GM19193 (cell line): ENCODE measurements around the gene MACROD2.

Experiments used
- POLR2A ChIP-seq: IDR thresholded peaks from 4 replicates; pipeline ENCODE4 v1.6.1; 2011; ENCODE audit not compliant: insufficient read depth, insufficient read length; ENCODE audit errors: extremely low read depth

The MACROD2 gene

GRCh38 chr20:14481863-14482262 is 486.5 kb downstream of the MACROD2 start:
- TF ChIP-seq POLR2A = no peak

DNA sequence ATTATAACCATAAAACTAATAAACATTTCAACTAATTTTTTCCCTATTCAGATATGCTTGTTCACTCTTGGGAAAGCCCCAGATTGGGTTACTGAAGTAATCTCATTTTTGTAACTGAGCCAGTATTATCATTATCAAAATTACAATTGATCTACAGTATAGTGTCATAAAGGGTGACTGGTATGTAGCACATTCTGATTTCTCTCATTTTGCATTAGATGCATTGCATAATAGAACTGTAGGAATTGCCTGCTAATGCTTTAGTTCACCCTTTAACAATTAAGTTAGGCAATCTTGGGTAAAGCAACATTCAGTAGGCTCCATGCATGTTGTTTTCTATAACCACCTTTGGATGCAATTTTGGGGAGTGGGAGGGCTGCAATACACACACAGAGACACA is 492.9 kb downstream of the MACROD2 start:
- no peak for TF ChIP-seq POLR2A

DNA sequence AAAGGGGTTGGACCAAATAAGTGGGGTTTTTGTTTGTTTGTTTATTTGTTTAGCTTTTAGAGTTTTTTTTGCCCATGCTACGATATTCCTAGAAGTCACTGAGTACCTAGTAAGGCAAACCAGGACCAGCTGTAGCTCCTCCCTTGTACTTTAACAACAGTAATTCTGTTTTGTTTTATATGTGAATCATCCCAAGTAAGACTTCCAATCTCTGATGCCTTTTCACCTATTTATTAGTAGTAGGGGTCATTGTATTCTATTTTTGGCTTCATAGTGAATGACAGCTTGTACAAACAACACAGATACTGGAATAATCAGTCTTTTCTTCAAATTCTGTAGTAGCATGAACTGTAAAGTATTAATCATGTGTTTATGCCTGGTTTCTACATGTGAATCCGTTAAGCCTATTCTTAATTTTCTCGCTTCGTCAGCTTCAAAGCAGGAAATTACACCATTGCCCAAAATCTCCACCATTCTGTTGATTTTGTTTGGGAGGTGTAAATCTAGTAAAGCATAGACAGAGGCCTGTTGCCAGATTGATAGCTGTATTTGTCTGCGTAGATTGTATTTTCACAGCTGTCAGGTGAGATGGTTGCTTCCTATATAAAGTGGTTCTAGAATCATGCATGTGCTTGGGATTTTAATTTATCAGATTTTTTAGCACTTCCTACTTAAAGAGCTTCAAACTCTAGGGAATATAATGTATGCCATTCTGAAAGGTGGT is 493.6 kb downstream of the MACROD2 start:
- no peak for TF ChIP-seq POLR2A

- TF ChIP-seq POLR2A = no peak
These were observed 494.2 kb downstream of the MACROD2 start for GRCh38 chr20:14489544-14489943.

DNA sequence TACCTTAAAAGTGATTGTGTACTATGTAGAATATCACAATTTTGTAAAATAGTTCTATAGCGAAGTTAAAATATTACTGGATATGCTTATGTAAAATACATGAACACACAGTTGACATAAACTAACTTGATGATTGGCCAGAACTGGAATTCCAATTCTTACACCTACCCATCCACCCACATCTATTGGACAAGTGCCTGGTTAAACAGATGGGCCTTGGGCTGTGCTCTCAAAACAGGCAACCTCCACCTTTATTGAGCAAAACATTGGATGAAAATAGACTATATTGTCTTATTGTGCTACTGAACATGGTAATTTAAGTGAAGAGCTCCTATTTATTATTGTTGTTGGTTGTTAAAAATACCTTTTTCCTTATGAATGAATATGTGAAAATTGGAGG is 496.1 kb downstream of the MACROD2 start:
- no peak for TF ChIP-seq POLR2A

- TF ChIP-seq POLR2A = no peak
These were observed 498.1 kb downstream of the MACROD2 start for GRCh38 chr20:14493408-14493807.

DNA sequence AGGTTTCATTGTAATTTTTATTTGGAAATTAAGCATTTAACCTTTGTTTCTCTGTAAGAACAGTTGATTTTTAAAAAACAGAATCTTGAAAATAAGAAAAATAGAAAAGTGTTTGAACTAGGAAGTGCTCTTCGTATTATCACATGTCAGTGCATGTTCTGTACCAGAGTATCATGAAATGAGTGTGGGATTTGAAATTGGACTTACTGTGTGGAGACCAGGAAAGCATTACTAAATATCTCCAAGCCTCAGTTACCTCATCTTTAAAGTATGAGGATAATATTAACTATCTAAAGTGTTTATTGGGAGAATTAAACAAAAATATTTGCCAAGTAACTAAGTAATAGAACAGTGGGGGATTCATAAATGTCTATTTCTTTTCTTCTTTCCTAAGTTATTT is 499.0 kb downstream of the MACROD2 start:
- no peak for TF ChIP-seq POLR2A

- no peak for TF ChIP-seq POLR2A
These were observed 499.8 kb downstream of the MACROD2 start for GRCh38 chr20:14495066-14495465.

GRCh38 chr20:14497004-14497403 is 501.7 kb downstream of the MACROD2 start:
- TF ChIP-seq POLR2A = no peak

DNA sequence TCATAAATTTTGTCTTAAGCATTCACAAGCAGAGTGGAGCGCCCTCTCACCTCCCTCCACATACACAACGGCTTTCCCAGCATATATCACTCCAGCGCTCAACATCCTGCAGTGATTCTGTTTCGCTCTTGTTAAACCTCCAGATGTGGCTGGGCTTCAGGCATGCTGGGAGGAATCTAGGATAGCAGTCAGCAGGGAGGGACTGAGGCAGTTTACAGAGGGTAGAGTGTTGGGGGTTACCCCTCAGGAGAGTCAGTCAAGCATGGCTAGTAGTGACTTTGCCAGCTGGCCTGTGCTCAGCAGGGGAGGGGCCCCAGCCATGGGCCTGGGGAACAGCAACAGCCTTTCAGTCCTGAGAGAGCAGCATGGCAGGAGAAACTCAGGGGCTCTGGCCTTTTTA is 503.5 kb downstream of the MACROD2 start:
- TF ChIP-seq POLR2A = no peak

DNA sequence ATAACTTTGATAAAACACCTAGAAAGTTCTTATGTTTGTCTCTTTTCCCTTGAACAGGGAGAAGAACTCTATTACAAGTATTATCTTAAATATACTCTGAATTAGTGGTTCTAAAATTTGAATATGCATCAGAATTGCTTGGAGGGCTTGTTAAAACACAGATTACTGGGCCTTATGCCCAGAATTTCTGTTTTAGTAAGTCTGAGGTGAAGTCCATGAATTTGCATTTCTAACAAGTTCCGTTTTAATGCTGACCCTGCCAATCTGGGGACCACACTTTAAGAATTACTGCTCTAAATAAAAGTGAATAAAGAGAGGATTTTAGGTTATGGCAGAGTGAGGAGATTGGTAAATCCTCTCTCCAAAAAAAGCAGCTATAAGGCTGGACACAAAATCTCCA is 510.2 kb downstream of the MACROD2 start:
- TF ChIP-seq POLR2A = no peak

- no peak for TF ChIP-seq POLR2A
These were observed 512.4 kb downstream of the MACROD2 start for GRCh38 chr20:14507711-14508110.

- TF ChIP-seq POLR2A = no peak
These were observed 515.0 kb downstream of the MACROD2 start for GRCh38 chr20:14510341-14510740.

GRCh38 chr20:14512839-14513238 is 517.5 kb downstream of the MACROD2 start:
- no peak for TF ChIP-seq POLR2A

GRCh38 chr20:14518648-14519047 is 523.3 kb downstream of the MACROD2 start:
- TF ChIP-seq POLR2A = no peak

DNA sequence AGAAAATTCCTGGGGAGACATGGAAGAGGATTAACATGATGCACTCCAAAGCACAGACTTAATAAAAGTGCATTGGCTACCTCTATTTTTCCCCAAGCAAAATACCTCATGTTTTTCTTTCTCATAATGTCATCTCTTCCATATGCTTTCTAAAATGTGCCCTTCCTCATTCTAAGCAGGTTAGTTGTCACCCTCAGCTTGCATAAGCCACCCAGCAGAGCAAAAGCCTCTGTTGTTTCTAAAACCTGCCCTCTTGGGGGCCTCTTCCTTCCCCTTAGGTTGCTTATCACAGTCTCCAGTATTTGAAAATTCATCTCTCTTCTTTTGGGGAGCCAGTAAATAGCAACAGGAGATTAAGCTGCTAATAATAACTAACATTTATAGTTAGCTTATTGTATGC is 525.7 kb downstream of the MACROD2 start:
- no peak for TF ChIP-seq POLR2A

DNA sequence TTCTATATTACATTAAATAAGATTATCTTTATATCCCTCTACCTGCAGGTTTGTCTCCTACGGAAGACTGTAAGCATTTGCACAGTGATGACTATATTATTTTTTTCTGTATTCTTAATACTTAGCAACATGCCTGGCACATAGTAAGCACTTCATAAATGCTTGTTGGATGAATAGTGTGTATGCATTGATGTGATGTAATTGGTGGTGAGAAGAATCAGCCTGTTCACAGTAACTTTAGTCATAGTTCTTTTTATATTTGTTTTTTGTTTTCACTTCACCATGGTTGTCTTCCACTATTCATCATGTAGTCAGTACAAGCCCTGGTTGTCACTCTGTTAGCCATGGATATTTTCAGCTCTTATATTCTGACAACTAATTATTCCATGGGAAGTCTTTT is 526.1 kb downstream of the MACROD2 start:
- TF ChIP-seq POLR2A = no peak
